RWPE2 (cell line): ENCODE results near the gene KLK2.

Source experiments
- ATAC-seq: fragments of 200-7000 bp; cut with Tn5 transposase; 3 replicates; pipeline ENCODE4 v1.9.1; 2021; ENCODE audit warnings: low read depth
- DNase-seq: peaks from one replicate; pipeline ENCODE4 v3.0.0-alpha.2; 2020; ENCODE audit warnings: low spot score
- H3K27ac ChIP-seq: fragments of 450-650 bp; 2 replicates; pipeline ENCODE4 v1.5.1; 2017; ENCODE audit warnings: mild to moderate bottlenecking; ENCODE audit not compliant: poor library complexity, severe bottlenecking
- H3K27me3 ChIP-seq: fragments of 250-450 bp; sonication (Bioruptor Pico); 2 replicates; pipeline ENCODE4 v1.5.1; 2021; ENCODE audit warnings: mild to moderate bottlenecking, moderate library complexity; ENCODE audit not compliant: insufficient read depth, poor library complexity, severe bottlenecking
- H3K36me3 ChIP-seq: fragments of 250-450 bp; sonication (Bioruptor Pico); 2 replicates; pipeline ENCODE4 v1.5.1; 2020; ENCODE audit warnings: low read depth, mild to moderate bottlenecking, moderate library complexity
- H3K4me1 ChIP-seq: fragments of 250-450 bp; sonication (Bioruptor Pico); 2 replicates; pipeline ENCODE4 v1.5.1; 2021; ENCODE audit warnings: mild to moderate bottlenecking, moderate library complexity; ENCODE audit not compliant: insufficient read depth, poor library complexity, severe bottlenecking
- H3K4me3 ChIP-seq: fragments of 250-450 bp; sonication (Bioruptor Pico); 2 replicates; pipeline ENCODE4 v1.5.1; 2021; ENCODE audit warnings: mild to moderate bottlenecking, moderate library complexity; ENCODE audit not compliant: severe bottlenecking
- H3K9me3 ChIP-seq: fragments of 250-450 bp; sonication (Bioruptor Pico); 2 replicates; pipeline ENCODE4 v1.5.1; 2021; ENCODE audit warnings: mild to moderate bottlenecking, moderate library complexity; ENCODE audit not compliant: severe bottlenecking
- TF ChIP-seq, protein P1 (sequence below): fragments of 450-650 bp; IDR thresholded peaks from one replicate; pipeline ENCODE4 v1.5.1; 2017; ENCODE audit warnings: mild to moderate bottlenecking, moderate library complexity; ENCODE audit not compliant: poor library complexity, severe bottlenecking

KLK2 gene

DNA sequence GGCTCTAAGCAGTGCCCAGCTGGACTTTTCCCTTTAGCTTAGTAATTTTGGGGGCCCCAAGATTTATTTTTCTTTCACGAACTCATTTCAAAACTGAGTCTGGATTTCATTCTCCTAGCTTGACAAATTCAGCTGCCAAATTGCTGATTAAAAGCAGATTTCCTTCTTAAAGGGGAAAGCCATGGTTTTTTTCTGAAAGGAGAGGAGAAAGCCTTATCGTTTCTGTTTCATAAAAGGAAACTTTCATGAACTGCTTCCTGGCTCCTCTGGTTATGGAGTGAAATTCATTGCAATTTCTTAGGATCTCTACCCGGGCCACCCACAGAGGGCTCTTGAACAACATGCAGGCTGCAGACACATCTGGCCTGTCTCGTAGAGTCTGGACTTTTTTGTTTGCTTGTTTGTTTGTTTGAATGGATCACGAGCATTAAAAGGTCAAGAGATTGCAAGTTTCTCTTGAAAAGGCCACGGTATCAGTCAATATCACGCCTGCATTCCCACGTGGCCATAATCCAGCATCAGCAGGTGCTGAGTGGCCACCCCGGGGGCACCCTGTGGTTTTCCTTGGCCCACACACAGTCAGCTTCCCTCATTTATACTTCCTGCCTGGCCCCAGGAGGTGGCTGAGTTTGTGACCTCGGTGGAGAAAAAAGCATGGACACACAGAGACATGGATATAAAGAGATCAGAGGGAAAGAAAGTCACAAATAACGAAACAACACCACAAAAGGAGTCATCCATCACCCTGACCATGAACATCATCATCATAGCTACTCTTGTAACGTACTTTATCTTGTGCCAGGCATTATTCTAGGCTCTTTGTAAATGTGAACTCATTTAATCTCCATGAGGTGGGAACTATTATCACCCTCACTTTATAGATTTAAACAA is 48.4 kb downstream of the KLK2 start:
- ATAC-seq (peak; percentile 15; the same call in 1 of the 3 replicates), DNase-seq (no peak)
- peaks cover 14% of the 10 kb centered on the region for H3K27me3 ChIP-seq
- no peaks in the 10 kb centered on the region for H3K4me1 ChIP-seq
- no peak overlapping the region for H3K4me3 ChIP-seq
- no peaks in the 10 kb centered on the region for H3K9me3 ChIP-seq
- TF ChIP-seq, protein P1, sequence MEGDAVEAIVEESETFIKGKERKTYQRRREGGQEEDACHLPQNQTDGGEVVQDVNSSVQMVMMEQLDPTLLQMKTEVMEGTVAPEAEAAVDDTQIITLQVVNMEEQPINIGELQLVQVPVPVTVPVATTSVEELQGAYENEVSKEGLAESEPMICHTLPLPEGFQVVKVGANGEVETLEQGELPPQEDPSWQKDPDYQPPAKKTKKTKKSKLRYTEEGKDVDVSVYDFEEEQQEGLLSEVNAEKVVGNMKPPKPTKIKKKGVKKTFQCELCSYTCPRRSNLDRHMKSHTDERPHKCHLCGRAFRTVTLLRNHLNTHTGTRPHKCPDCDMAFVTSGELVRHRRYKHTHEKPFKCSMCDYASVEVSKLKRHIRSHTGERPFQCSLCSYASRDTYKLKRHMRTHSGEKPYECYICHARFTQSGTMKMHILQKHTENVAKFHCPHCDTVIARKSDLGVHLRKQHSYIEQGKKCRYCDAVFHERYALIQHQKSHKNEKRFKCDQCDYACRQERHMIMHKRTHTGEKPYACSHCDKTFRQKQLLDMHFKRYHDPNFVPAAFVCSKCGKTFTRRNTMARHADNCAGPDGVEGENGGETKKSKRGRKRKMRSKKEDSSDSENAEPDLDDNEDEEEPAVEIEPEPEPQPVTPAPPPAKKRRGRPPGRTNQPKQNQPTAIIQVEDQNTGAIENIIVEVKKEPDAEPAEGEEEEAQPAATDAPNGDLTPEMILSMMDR, result no peak
- H3K27ac ChIP-seq, result no peak overlapping the region
- H3K36me3 ChIP-seq, result no peaks in the 10 kb centered on the region

DNA sequence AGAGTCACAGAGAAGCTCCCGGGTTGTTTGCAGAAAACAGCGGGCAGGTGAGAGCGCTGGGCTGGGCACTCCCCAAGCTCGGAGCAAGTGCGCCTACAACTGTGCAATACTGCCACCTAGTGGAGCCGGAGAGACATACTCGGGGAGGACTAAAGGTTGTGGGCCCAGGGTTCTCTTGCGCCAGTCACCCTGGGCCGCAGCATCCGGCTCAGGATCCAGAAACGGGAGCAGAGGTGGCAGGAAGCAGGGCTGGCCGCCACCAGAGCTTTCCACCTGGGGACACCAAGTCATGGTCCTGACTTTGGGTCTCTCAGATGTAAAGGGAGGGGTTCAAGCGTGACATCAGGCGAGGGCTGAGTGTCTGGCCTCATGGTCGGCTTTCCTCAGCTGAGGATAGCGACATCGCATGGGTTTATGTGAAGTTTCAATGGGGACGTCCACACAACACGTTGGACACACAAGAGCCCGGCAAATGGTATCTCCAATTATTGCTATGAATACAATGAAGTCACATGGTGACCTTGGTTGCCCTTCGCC is 49.1 kb downstream of the KLK2 start:
- Histone ChIP-seq H3K27me3 (peaks cover 14% of the 10 kb centered on the region), H3K4me3 (no peak overlapping the region), H3K36me3 (no peaks in the 10 kb centered on the region), H3K27ac (no peak overlapping the region), H3K4me1 (no peaks in the 10 kb centered on the region), H3K9me3 (no peaks in the 10 kb centered on the region)
- TF ChIP-seq, protein P1, result peak; percentile 85
- ATAC-seq (peak; percentile 98), DNase-seq (no peak)

DNA sequence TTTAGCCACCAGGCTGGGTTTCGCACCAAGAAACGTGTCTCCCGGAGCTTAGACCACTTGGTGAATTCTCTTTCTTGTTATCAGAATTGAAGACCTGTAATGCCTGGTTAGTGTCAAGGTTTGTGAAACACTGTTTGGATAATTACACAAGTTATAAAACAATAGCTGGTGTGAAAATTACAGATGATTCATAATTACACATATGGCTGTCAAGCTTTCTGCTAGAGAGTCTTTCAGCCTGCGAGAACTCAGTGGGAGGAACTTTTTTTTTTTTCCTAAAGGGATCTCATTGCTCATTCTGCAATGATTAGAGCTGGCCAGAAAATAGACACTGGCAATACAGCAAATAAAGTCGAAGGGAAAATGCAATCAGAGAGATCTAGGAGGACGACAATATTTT is 51.3 kb downstream of the KLK2 start:
- ATAC-seq (no peak), DNase-seq (no peak)
- no peaks in the 10 kb centered on the region for H3K36me3 ChIP-seq
- no peak overlapping the region for H3K4me3 ChIP-seq
- H3K9me3 ChIP-seq, result no peaks in the 10 kb centered on the region
- TF ChIP-seq, protein P1, result no peak
- H3K4me1 ChIP-seq, result no peaks in the 10 kb centered on the region
- no peak overlapping the region for H3K27ac ChIP-seq
- H3K27me3 ChIP-seq, result peaks cover 10% of the 10 kb centered on the region

DNA sequence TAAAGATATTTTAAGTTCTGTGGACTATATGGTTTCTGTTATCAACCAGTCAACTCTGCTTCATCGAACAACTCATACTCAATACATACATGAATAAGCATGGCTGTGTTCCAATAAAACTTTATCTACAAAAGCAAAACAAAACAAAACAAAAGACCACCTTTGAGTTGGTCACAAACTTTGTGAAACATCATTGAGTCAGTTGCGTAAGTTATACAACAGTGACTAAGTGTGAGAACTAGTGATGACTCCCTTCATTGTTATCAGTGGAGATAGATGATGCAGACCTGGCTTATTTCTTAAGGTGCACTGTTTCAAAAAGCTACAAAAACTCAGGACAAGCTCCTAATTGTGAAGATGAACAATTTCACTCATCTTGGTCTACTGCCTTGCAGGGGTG is 52.5 kb downstream of the KLK2 start:
- no peak for DNase-seq
- Histone ChIP-seq H3K27me3 (peaks cover 10% of the 10 kb centered on the region), H3K36me3 (no peaks in the 10 kb centered on the region), H3K4me3 (no peak overlapping the region), H3K4me1 (no peaks in the 10 kb centered on the region), H3K9me3 (no peaks in the 10 kb centered on the region), H3K27ac (no peak overlapping the region)
- ATAC-seq, result peak; percentile 59; the same call in 2 of the 3 replicates
- TF ChIP-seq, protein P1, result no peak

DNA sequence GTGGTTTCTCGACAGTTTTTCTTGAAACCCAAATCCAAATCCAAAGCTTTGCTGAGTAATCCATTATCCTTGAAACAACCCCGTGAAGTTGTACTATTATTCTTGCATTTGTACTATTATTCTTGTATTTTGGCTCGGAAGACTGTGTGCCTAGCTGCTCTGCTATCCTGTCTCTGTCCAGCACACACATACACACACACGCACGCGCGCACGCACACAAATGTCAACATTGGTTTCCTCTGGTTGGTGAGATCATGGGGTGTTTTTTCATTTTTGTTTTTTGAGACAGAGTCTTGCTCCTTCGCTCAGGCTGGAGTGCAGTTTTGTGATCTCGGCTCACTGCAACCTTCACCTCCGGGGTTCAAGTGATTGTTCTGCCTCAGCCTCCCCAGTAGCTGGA is 52.9 kb downstream of the KLK2 start:
- no peaks in the 10 kb centered on the region for H3K9me3 ChIP-seq
- H3K4me1 ChIP-seq, result peaks cover under 1% of the 10 kb centered on the region
- H3K27ac ChIP-seq, result no peak overlapping the region
- DNase-seq, result no peak
- no peak for ATAC-seq
- no peaks in the 10 kb centered on the region for H3K36me3 ChIP-seq
- TF ChIP-seq, protein P1, result no peak
- H3K27me3 ChIP-seq, result peaks cover 9% of the 10 kb centered on the region
- no peak overlapping the region for H3K4me3 ChIP-seq
